ENCODE measurements around the gene MT3.

The MT3 gene

DNA sequence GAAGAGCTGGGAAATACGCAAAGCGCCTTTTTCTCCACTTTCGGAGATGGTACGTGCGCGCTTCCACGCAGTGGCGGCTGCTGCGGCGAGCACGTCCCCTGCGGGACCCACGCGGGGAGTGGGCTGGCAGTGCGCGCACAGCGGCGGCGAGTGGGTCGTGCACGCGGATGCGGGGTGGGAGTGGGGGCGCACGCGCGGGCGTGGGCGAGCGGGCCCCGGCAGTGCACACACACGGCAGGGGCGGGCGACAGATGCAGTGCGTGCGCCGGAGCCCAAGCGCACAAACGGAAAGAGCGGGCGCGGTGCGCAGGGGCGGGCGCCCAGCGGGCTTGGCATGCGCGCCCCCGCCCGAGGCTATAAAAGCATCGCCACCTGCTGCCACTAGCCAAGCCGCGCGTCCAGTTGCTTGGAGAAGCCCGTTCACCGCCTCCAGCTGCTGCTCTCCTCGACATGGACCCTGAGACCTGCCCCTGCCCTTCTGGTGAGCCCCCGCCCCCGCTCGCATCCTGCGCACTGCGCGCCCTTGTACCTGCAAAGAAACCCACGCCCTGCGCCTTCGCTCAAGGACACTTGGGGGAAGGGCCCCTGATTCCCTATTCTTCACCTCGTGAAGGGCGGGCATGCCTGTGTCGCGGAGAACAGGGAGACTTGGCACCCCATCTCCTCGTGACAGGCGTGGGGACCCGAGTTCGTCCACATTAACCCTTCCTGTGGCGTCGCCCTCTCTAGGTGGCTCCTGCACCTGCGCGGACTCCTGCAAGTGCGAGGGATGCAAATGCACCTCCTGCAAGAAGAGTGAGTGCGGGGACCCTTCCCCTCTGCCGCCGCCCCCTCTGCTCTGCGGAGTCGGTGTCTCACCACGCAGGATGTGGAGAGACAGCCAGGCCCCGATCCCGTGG lies at the start of gene MT3:
TSS of gene MT3 (plus strand) at position 388 of the 899 bp plus-strand sequence. CDS start at position 451, 63 bp downstream.
- TF ChIP-seq ZNF274 (IDR thresholded peaks at IDR 0.05; ENCODE audit: low read depth, low read length) = no peak
- H3K4me3 ChIP-seq (ENCODE audit: low read length) = no peak within 1 kb of the TSS; the same call in 1 of the 2 replicates

DNA sequence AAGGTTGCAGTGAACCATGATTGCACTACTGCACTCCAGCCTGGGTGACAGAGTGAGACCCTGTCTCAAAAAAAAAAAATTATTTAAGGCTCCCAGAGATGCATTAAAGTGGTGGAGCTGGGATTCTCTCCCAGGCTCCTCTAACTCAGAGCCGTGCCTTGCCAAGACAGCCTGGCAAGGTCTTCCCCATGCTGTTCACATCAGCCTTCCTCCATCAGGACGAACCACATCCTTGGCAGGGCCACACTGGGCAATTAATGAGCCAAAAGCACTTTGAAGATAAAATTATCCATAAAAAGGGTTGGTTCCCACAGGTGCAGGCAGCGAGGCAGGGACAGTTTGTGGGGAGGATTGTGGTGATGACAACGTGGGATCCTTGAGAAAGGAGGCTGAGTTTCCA lies 49.7 kb upstream of the MT3 start:
- TF ChIP-seq ZNF274 (IDR thresholded peaks at IDR 0.05; ENCODE audit: low read depth, low read length) = no peak
- H3K4me3 ChIP-seq (ENCODE audit: low read length) = no peak overlapping the region

DNA sequence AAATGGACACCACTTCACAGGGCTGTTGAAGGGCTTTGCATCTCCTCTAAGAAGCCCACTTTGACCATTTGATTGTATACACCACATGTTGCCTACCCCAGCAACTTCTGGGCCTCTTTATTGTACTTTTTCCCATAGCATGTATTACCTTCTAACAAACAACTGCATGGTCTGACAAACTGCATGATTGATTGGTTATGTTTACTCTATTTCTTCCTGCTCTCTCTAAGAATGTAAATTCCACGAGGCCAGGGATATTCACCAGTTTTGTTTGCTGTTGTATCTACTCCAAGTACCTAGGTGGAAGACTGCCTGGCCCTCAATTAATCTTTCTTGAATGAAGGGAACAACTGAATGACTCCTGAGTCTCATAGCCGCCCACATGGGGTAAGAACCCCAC lies 47.3 kb upstream of the MT3 start:
- no peak overlapping the region for H3K4me3 ChIP-seq (ENCODE audit: low read length)
- no peak for TF ChIP-seq ZNF274 (IDR thresholded peaks at IDR 0.05; ENCODE audit: low read depth, low read length)

DNA sequence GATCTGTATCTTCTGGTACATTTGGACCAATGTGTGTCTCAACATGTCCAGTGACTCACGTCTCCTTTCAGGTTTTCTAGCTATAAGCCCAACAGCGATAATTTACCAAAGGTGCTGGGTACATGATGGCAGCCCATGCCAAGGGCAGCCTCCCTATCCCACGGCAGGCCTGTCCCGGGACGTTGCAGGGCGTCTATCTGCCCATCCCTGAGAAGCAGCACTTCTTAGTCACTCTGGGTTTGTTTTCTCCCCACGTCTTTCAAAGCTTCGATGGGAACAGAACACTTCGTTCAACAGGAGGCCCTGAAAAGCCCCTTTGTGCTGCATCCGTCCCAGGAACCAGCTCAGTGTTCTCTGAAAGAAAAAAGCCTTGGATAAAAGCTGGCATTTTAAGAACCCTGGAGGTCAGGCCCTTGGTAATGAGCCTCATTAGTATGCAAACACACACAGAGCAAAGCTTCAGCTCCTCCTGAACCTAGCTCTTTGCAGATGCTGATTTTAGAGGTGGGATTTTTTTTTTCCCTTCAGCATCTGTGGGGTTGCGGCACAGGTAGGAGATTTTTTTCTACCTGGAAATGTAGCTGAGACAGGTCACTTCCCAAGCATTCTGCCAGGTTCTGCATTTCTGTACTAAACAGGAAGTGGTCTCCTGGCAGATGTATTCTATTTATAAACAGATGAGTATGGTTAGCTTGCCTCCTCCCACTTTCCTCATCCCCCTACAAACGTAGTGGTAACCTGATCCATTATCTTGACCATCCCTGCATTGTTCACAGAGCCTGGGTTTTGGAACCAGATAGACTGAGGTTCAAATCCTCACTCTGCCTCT lies 42.0 kb upstream of the MT3 start:
- TF ChIP-seq ZNF274 (IDR thresholded peaks at IDR 0.05; ENCODE audit: low read depth, low read length) = no peak
- H3K4me3 ChIP-seq (ENCODE audit: low read length) = no peak overlapping the region

DNA sequence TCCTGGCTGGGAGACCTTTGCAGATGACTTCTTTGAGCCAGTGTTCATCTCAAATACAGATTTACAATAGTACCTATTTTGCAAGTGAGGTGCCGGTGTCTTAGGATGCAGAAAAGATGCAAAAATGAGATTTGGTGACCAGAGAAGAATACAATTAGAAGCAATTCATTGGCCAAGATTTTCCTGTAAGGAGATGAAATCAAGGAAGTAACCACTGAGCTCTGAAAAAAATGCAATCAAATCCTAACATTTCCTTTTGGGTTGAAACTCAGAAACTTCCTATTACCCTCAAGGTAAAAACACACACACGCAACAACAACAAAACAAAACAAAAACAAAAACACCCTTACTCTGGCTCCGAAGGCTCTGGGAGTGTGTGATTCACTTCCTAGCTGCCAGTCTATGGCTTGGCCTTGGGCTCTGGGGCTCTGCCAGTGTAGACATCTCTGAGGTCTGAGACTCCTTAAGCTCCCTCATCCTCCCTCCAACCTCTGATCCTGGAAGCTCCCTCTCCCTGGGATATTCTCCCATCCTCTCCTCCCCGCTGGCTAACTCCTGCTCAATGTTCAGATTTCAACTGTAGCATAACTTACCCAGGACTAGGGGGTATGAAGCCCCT lies 41.3 kb upstream of the MT3 start:
- TF ChIP-seq ZNF274 (IDR thresholded peaks at IDR 0.05; ENCODE audit: low read depth, low read length) = no peak
- no peak overlapping the region for H3K4me3 ChIP-seq (ENCODE audit: low read length)

DNA sequence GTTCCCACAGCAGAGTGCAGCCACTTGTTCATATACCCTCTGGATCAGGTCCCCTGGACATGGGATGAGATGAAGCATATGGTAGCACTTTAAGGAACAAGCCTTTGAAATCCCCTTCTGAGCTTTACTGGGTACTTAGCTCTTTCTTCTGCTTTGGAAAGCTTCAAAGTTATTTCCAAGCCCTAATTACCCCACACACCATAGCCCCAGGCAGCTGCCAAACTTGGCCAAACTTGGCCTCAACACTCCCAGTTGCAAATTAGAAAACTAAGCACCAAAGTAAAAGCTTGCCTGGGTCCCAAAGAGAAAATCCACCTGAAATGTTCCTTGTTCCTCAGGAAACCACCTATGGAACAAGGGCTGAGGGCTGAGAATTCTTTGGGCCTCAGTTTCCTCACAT lies 40.2 kb upstream of the MT3 start:
- TF ChIP-seq ZNF274 (IDR thresholded peaks at IDR 0.05; ENCODE audit: low read depth, low read length) = no peak
- no peak overlapping the region for H3K4me3 ChIP-seq (ENCODE audit: low read length)

DNA sequence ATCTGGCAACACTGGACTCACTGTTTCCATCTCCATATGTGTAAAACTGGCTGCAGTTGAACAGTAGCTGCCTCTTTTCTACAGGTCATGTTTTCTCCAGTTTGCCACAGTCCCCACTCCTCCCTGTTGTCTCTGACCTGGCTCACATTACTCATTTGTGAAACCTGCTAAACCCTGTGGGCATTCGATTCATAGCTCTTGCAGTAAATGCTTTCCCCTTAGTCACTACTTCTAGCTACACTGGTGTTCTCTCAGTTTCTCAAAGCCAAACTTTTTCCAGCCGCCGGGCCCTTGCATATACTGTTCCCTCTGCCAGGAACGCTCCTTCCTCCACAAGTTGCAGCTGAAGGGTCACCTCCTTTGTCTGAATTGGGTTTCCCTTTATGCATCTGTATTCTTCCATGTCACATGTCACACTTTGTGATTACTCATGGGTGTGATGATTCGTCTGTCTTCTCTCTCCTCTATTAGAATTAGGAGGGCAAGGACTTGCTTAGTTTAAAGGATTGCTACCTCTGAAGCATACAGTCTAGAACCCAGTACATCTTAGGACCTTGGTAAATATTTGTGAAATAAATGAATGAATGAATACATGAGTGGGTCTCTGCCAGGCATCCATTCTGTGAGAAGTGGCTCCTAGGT lies 39.5 kb upstream of the MT3 start:
- no peak for TF ChIP-seq ZNF274 (IDR thresholded peaks at IDR 0.05; ENCODE audit: low read depth, low read length)
- H3K4me3 ChIP-seq (ENCODE audit: low read length) = no peak overlapping the region

DNA sequence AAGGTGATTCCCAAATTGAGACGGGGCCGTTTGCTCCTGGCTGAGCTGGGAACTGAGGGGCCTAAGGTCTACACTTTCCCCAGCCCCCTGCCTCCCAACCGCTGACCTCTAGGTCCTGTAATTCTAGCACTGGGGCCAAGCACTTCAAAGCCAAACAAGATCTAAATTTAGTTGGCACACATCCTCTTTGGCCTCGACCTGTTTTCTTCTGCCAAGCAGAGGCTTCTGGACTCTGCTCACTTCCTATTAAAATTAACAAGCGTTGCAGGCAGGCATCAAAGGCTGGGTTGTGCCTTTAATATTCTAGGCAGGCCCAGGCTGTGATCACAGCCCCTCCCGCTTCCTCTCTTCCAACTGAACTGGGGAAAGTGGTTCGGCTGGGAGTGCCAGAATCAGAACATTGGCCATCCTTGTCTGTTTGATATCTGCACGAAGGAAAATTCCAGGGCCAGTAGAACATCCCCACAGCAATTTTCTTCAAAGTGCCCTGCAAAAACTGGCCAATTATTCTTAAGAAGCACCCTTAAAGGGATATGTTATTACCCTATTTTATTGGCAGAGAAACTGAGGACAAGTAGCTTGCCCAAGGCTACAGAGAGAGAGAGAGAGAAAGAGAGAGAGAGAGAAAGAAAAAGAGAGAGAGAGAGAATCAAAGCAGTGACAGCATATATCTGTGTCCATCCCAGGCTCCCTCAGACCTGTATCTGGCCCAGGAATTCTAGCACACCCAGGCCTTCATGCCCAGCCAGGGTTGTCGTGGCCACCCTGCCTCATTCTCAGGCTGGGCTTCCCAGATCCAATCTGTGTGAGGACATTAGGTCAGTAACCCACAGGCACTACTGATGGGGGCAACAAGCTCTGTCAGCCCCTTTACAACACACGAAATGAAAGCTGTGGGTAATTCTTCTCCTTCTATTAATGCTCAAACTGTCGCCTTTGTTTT lies 37.3 kb upstream of the MT3 start:
- no peak overlapping the region for H3K4me3 ChIP-seq (ENCODE audit: low read length)
- TF ChIP-seq ZNF274 (IDR thresholded peaks at IDR 0.05; ENCODE audit: low read depth, low read length) = no peak

DNA sequence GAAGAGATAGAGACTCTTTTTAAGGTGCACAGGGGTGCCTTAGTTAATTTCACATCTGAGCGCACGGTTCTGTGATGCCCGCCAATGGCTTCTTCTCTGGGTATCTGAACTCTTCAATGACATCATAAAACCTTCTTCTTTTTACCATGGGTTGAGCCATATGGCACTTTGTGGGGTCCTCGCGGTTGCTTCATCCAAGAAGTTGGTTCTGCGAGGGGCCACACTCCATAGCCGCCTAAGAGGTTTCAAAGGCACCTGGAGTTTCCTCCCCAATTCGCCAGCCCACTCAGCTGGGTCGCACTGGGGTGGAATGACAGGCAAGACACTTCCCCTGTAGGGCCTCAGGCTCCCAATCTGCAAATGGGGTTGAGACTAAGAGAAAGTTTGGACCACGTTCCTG lies 34.9 kb upstream of the MT3 start:
- H3K4me3 ChIP-seq (ENCODE audit: low read length) = no peak overlapping the region
- no peak for TF ChIP-seq ZNF274 (IDR thresholded peaks at IDR 0.05; ENCODE audit: low read depth, low read length)

DNA sequence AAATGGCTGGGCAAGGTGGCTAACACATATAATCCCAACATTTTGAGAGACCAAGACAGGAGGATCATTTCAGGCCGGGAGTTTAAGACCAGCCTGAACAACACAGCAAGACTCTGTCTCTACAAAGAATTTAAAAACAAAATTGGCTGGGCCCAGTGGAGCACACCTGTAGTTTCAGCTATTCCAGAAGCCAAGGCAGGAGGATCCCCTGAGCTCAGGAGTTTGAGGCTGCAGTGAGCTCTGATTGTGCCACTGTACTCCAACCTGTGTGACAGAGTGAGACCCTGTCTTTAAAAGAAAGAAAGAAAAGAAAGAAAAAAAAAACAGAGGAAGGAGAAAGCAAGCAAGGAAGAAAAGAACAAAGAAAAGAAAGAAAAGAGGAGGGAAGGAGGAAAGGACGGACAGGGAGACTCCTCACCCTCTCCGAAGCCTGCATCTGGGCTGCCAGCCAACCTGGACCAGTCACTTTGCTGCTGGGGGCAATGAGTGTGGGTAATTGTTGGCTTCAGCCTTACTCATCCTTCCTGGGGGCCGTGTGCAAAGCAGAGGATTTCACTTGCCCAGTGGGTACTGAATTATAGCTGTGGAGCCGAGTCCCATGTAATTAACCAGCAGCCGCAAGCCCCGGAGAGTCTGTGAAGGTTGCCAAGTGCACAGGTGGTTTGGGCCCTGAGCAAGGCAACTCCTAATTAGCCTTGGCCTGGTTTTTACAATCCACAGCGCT lies 31.1 kb upstream of the MT3 start:
- no peak for TF ChIP-seq ZNF274 (IDR thresholded peaks at IDR 0.05; ENCODE audit: low read depth, low read length)
- no peak overlapping the region for H3K4me3 ChIP-seq (ENCODE audit: low read length)

DNA sequence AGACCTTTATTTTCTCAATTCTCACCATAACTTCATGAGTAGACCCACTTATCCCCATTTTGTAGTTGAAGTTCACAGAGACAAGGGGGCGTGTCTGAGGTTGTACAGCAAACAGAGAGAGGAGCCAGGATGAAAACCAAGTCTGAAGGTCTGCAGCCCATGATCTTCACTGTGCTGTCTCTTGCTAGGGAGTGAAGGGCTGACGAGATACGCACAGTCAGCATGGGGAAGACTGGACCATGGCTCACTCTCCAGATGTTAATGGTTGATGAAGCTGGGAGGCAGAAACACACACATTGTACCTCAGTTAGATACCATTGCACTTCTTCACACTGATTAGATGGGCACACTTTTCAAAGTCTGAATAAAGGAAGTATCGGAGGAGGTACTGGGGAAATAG lies 30.2 kb upstream of the MT3 start:
- no peak overlapping the region for H3K4me3 ChIP-seq (ENCODE audit: low read length)
- no peak for TF ChIP-seq ZNF274 (IDR thresholded peaks at IDR 0.05; ENCODE audit: low read depth, low read length)

DNA sequence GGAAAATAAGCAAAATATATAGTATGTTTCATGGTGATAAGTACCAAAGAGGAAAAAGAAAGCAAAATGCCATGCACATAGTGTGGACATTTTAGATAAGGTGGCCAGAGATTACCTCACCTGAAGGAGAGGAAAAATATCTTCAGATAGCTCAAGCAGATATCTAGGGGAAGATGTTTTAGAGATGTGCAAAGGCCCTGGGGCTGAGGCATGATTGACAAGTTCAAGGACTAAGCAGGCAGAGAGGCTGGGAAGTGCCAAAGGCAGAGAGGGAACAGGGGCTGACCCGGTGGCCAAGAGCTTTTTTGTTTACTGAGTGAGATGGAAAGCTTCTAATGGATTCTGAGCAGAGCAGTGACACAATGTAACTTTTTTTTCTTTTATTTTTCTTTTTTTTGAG lies 28.9 kb upstream of the MT3 start:
- H3K4me3 ChIP-seq (ENCODE audit: low read length) = no peak overlapping the region
- no peak for TF ChIP-seq ZNF274 (IDR thresholded peaks at IDR 0.05; ENCODE audit: low read depth, low read length)

All from GM08714 (cell line).